Stimulated activated naive CD4-positive, alpha-beta T cell treated with Interleukin-2 at 50 U/mL for 16 hours (primary cell): ENCODE measurements around the gene HDAC4.

ENCODE experiments used
- DNase-seq: peaks from one replicate; lab custom pipeline; 2025; lab: John Stamatoyannopoulos, UW

HDAC4 gene

GRCh38 chr2:239216614-239217273 is 184.1 kb downstream of the HDAC4 start:
- DNase-seq = peak; percentile 16

GRCh38 chr2:239215988-239216613 is 184.7 kb downstream of the HDAC4 start:
- DNase-seq = no peak

GRCh38 chr2:239215136-239215925 is 185.5 kb downstream of the HDAC4 start:
- DNase-seq = no peak

GRCh38 chr2:239214725-239215124 is 186.1 kb downstream of the HDAC4 start:
- no peak for DNase-seq

- DNase-seq = no peak
Measured at GRCh38 chr2:239213643-239214101, 187.1 kb downstream of the HDAC4 start.

- DNase-seq = no peak
Measured at GRCh38 chr2:239212929-239213642, 187.7 kb downstream of the HDAC4 start.

- DNase-seq = no peak
Measured at GRCh38 chr2:239212121-239212928, 188.5 kb downstream of the HDAC4 start.

- DNase-seq = no peak
Measured at GRCh38 chr2:239211396-239212094, 189.3 kb downstream of the HDAC4 start.

- no peak for DNase-seq
Measured at GRCh38 chr2:239209783-239210182, 191.0 kb downstream of the HDAC4 start.

GRCh38 chr2:239208465-239209180 is 192.2 kb downstream of the HDAC4 start:
- DNase-seq = no peak

GRCh38 chr2:239206851-239207250 is 194.0 kb downstream of the HDAC4 start:
- DNase-seq = no peak

GRCh38 chr2:239206042-239206441 is 194.8 kb downstream of the HDAC4 start:
- no peak for DNase-seq

GRCh38 chr2:239204876-239205468 is 195.8 kb downstream of the HDAC4 start:
- no peak for DNase-seq

- no peak for DNase-seq
Measured at GRCh38 chr2:239204136-239204875, 196.5 kb downstream of the HDAC4 start.

- DNase-seq = no peak
Measured at GRCh38 chr2:239203443-239204135, 197.2 kb downstream of the HDAC4 start.

GRCh38 chr2:239202836-239203235 is 198.0 kb downstream of the HDAC4 start:
- no peak for DNase-seq

GRCh38 chr2:239202343-239202742 is 198.5 kb downstream of the HDAC4 start:
- no peak for DNase-seq

- no peak for DNase-seq
Measured at GRCh38 chr2:239201884-239202283, 198.9 kb downstream of the HDAC4 start.

- no peak for DNase-seq
Measured at GRCh38 chr2:239201531-239201876, 199.3 kb downstream of the HDAC4 start.
